H9 (cell line): Measurements from ENCODE around the gene PDRG1. TPM values are rescaled to one million over a fixed set of nuclear protein-coding genes. Genes with fewer than 3 reads are reported as not detected.

Experiments
- DNase-seq: peaks from one replicate; pipeline ENCODE4 v3.0.0-alpha.2; 2017
- H2AFZ ChIP-seq: one replicate; pipeline ENCODE4 v1.6.1; 2013; ENCODE audit warnings: mild to moderate bottlenecking, low read length, control low read depth, moderate library complexity
- H2AK5ac ChIP-seq: 2 replicates; pipeline ENCODE4 v1.6.1; 2013; ENCODE audit warnings: low read length, control low read depth, mixed read lengths; ENCODE audit not compliant: insufficient read length
- H2BK120ac ChIP-seq: one replicate; pipeline ENCODE4 v1.6.1; 2013; ENCODE audit warnings: low read depth, mild to moderate bottlenecking, low read length, control low read depth, inconsistent platforms; ENCODE audit not compliant: poor library complexity, severe bottlenecking
- H2BK12ac ChIP-seq: 2 replicates; pipeline ENCODE4 v1.6.1; 2013; ENCODE audit warnings: low read length, control low read depth, mixed read lengths, low read depth; ENCODE audit not compliant: insufficient read length
- H2BK15ac ChIP-seq: 2 replicates; pipeline ENCODE4 v1.6.1; 2013; ENCODE audit warnings: low read depth, low read length, control low read depth
- H2BK20ac ChIP-seq: one replicate; pipeline ENCODE4 v1.6.1; 2013; ENCODE audit warnings: low read depth, mild to moderate bottlenecking, low read length, control low read depth, inconsistent platforms; ENCODE audit not compliant: poor library complexity, severe bottlenecking
- H2BK5ac ChIP-seq: 2 replicates; pipeline ENCODE4 v1.6.1; 2013; ENCODE audit warnings: low read length, control low read depth, mixed read lengths; ENCODE audit not compliant: insufficient read length
- H3K14ac ChIP-seq: 2 replicates; pipeline ENCODE4 v1.6.1; 2013; ENCODE audit warnings: low read length, control low read depth; ENCODE audit not compliant: insufficient read depth
- H3K18ac ChIP-seq: 2 replicates; pipeline ENCODE4 v1.6.1; 2013; ENCODE audit warnings: low read depth, mild to moderate bottlenecking, mixed read lengths, low read length, control low read depth; ENCODE audit not compliant: insufficient read length
- H3K23ac ChIP-seq: 2 replicates; pipeline ENCODE4 v1.6.1; 2013; ENCODE audit warnings: low read length, control low read depth, mixed read lengths, low read depth; ENCODE audit not compliant: insufficient read length
- H3K23me2 ChIP-seq: 2 replicates; pipeline ENCODE4 v1.6.1; 2013; ENCODE audit warnings: low read depth, mild to moderate bottlenecking, mixed read lengths, low read length, control low read depth; ENCODE audit not compliant: insufficient read length, poor library complexity, severe bottlenecking
- H3K27ac ChIP-seq: 2 replicates; pipeline ENCODE4 v1.5.1; 2013; ENCODE audit warnings: low read length, control low read depth, mixed read lengths, low read depth; ENCODE audit not compliant: insufficient read length
- H3K27me3 ChIP-seq: 2 replicates; pipeline ENCODE4 v1.6.1; 2013; ENCODE audit warnings: low read length, control low read depth, inconsistent platforms; ENCODE audit not compliant: insufficient read depth
- H3K4ac ChIP-seq: 2 replicates; pipeline ENCODE4 v1.6.1; 2013; ENCODE audit warnings: low read depth, mild to moderate bottlenecking, control low read depth, inconsistent platforms, low read length, moderate library complexity
- H3K4me1 ChIP-seq: 2 replicates; pipeline ENCODE4 v1.6.1; 2013; ENCODE audit warnings: low read length, control low read depth, inconsistent platforms; ENCODE audit not compliant: insufficient read depth
- H3K4me2 ChIP-seq: 2 replicates; pipeline ENCODE4 v1.6.1; 2013; ENCODE audit warnings: low read length, control low read depth, mixed read lengths; ENCODE audit not compliant: insufficient read length, insufficient read depth
- H3K56ac ChIP-seq: 2 replicates; pipeline ENCODE4 v1.6.1; 2013; ENCODE audit warnings: low read depth, mild to moderate bottlenecking, mixed read lengths, low read length, control low read depth; ENCODE audit not compliant: insufficient read length
- H3K79me1 ChIP-seq: 2 replicates; pipeline ENCODE4 v1.6.1; 2013; ENCODE audit warnings: low read depth, mild to moderate bottlenecking, moderate library complexity, low read length, control low read depth, inconsistent platforms; ENCODE audit not compliant: insufficient read depth, poor library complexity, severe bottlenecking
- H3K79me2 ChIP-seq: 2 replicates; pipeline ENCODE4 v1.6.1; 2013; ENCODE audit warnings: low read length, control low read depth, inconsistent platforms; ENCODE audit not compliant: insufficient read depth
- H3K9ac ChIP-seq: 2 replicates; pipeline ENCODE4 v1.6.1; 2013; ENCODE audit warnings: low read length, control low read depth, mixed read lengths; ENCODE audit not compliant: insufficient read length; ENCODE audit errors: extremely low read depth
- H3K9me3 ChIP-seq: one replicate; pipeline ENCODE4 v1.6.1; 2013; ENCODE audit warnings: low read depth, low read length, inconsistent platforms; ENCODE audit not compliant: control insufficient read depth
- H3T11ph ChIP-seq: one replicate; pipeline ENCODE4 v1.6.1; 2013; ENCODE audit warnings: mild to moderate bottlenecking, low read length, control low read depth, inconsistent platforms
- H4K20me1 ChIP-seq: one replicate; pipeline ENCODE4 v1.6.1; 2013; ENCODE audit not compliant: control insufficient read depth, insufficient read length, insufficient read depth
- H4K5ac ChIP-seq: 2 replicates; pipeline ENCODE4 v1.6.1; 2013; ENCODE audit warnings: low read depth, mild to moderate bottlenecking, mixed read lengths, low read length, control low read depth; ENCODE audit not compliant: insufficient read length
- H4K8ac ChIP-seq: replicated peaks from 2 replicates; pipeline ENCODE4 v1.6.1; 2013; ENCODE audit warnings: low read length, control low read depth, mixed read lengths, low read depth; ENCODE audit not compliant: insufficient read length
- H4K91ac ChIP-seq: 2 replicates; pipeline ENCODE4 v1.6.1; 2013; ENCODE audit warnings: low read depth, mild to moderate bottlenecking, moderate library complexity, mixed read lengths, low read length, control low read depth; ENCODE audit not compliant: insufficient read length
- H3K27ac Mint-ChIP-seq, 3 experiments: 2 replicates in 2 of 3; 3 replicates in 1 of 3; pipeline ENCODE4 v1.8.0; 2020 to 2021; ENCODE audit warnings: mixed read lengths in 3 of 3, mild to moderate bottlenecking in 1 of 3, moderate library complexity in 1 of 3
- H3K27me3 Mint-ChIP-seq: 2 replicates; pipeline ENCODE4 v1.8.0; 2021; ENCODE audit warnings: low read depth, mild to moderate bottlenecking, moderate library complexity, mixed read lengths
- H3K36me3 Mint-ChIP-seq, 3 experiments: 2 replicates in 2 of 3; 3 replicates in 1 of 3; pipeline ENCODE4 v1.8.0; 2020 to 2021; ENCODE audit warnings: low read depth in 3 of 3, mixed read lengths in 3 of 3; ENCODE audit not compliant: insufficient read depth in 1 of 3
- H3K4me1 Mint-ChIP-seq, 2 experiments: 2 replicates each; pipeline ENCODE4 v1.8.0; 2020; ENCODE audit warnings: mixed read lengths in 2 of 2
- H3K4me3 Mint-ChIP-seq, 2 experiments: 2 replicates in 1 of 2; 3 replicates in 1 of 2; pipeline ENCODE4 v1.8.0; 2020 to 2021; ENCODE audit warnings: mild to moderate bottlenecking in 2 of 2, mixed read lengths in 2 of 2, moderate library complexity in 1 of 2
- H3K9me3 Mint-ChIP-seq, 2 experiments: 2 replicates in 1 of 2; 3 replicates in 1 of 2; pipeline ENCODE4 v1.8.0; 2020; ENCODE audit warnings: mild to moderate bottlenecking in 2 of 2, mixed read lengths in 2 of 2, moderate library complexity in 1 of 2
- CTCF ChIP-seq: fragments of 200-600 bp; sonication (generic); conservative IDR thresholded peaks from 3 replicates; pipeline ENCODE4 v1.8.0; 2021; ENCODE audit warnings: antibody characterized with exemption, mild to moderate bottlenecking
- WGBS: extraction: QIAGEN DNeasy Blood & Tissue Kit; methylation state at CpG from one replicate; pipeline ENCODE4 v1.1.7; 2013; ENCODE audit warnings: missing lambda C conversion rate, low lambda C conversion rate, mixed read lengths; ENCODE audit not compliant: insufficient read length; ENCODE audit errors: extremely low coverage; 5-methylcytosine and 5-hydroxymethylcytosine counted together
- total RNA-seq: library from RNA; stranded (reverse); gene quantifications from 2 replicates; pipeline ENCODE4 v1.2.1, GENCODE V29; 2021

PDRG1 gene
- total RNA-seq, 1 experiment from 2014 or later = 32.2 TPM

DNA sequence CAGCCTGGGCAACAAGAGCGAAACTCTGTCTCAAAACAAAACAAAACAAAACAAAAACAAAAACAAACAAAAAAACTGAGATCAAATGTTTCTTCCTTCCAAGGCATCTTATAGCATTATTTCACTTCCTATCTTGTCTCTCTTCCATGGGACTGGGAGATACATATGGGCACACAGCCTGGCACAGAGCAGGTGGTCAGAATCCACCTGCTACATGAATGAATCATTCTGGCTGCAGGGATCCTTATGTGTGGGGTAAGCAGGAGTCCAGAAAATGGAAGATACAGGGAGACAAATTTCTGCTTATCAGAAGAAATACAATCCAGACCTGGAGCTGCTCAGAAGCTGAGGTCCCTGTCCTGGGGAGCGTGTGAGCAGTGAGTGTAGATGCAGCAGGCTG, 40.2 kb upstream of the PDRG1 start:
- no peak overlapping the region for H3K18ac ChIP-seq
- no peaks in the 10 kb centered on the region for H3K79me1 ChIP-seq
- no peak overlapping the region for H2BK12ac ChIP-seq
- H4K20me1 ChIP-seq = no peaks in the 10 kb centered on the region
- H3T11ph ChIP-seq = no peak overlapping the region
- H2BK15ac ChIP-seq = no peak overlapping the region
- H3K4me1 Mint-ChIP-seq = peaks cover 2 to 14% of the 10 kb centered on the region in 2 experiments; a peak in 3 of 4 replicates
- H3K4me1 ChIP-seq = no peaks in the 10 kb centered on the region
- no peak overlapping the region for H2AFZ ChIP-seq
- no peak overlapping the region for H4K8ac ChIP-seq
- H3K9ac ChIP-seq = no peak overlapping the region
- H3K27ac Mint-ChIP-seq = no peak overlapping the region
- no peak overlapping the region for H2BK20ac ChIP-seq
- H3K4ac ChIP-seq = no peak overlapping the region
- H3K9me3 Mint-ChIP-seq = no peaks in the 10 kb centered on the region
- H3K27me3 Mint-ChIP-seq = peaks cover 55% of the 10 kb centered on the region
- no peak overlapping the region for H2BK5ac ChIP-seq
- WGBS = no CpG with 5 or more reads among the region's 2 CpGs
- no peak overlapping the region for H4K5ac ChIP-seq
- H3K27ac ChIP-seq = no peak overlapping the region
- H3K36me3 Mint-ChIP-seq = no peaks in the 10 kb centered on the region; a peak in 1 of 7 replicates
- no peak for TF ChIP-seq CTCF
- H2AK5ac ChIP-seq = no peak overlapping the region
- peaks cover 3% of the 10 kb centered on the region; the same call in 1 of the 2 replicates for H3K27me3 ChIP-seq
- H4K91ac ChIP-seq = no peak overlapping the region
- H3K4me2 ChIP-seq = no peak overlapping the region
- H3K23ac ChIP-seq = no peak overlapping the region
- H3K56ac ChIP-seq = no peak overlapping the region
- no peak overlapping the region for H2BK120ac ChIP-seq
- H3K4me3 Mint-ChIP-seq = no peak overlapping the region
- no peaks in the 10 kb centered on the region for H3K23me2 ChIP-seq
- no peaks in the 10 kb centered on the region for H3K79me2 ChIP-seq
- DNase-seq = no peak
- H3K9me3 ChIP-seq = no peaks in the 10 kb centered on the region
- no peak overlapping the region for H3K14ac ChIP-seq
